ENCODE measurements around the gene NKAIN4.
"Not testable (repeated sequence)": the region's sequence is repeated elsewhere in the genome, so short reads cannot be mapped to it uniquely, and the experiment has no call there.

Gene NKAIN4

GRCh38 chr20:63257629-63258028 is 3.4 kb upstream of the NKAIN4 start:
- no peak for DNase-seq (ENCODE audit: low read depth)

GRCh38 chr20:63256954-63257353 is 2.7 kb upstream of the NKAIN4 start:
- no peak for DNase-seq (ENCODE audit: low read depth)

- no peak for DNase-seq (ENCODE audit: low read depth)
Measured at GRCh38 chr20:63255931-63256704, 1.9 kb upstream of the NKAIN4 start.

GRCh38 chr20:63254606-63255384 is 532 bp upstream of the NKAIN4 start:
- no peak for DNase-seq (ENCODE audit: low read depth)

- no peak for DNase-seq (ENCODE audit: low read depth)
Measured at GRCh38 chr20:63253438-63254231, 628 bp downstream of the NKAIN4 start.

GRCh38 chr20:63253065-63253437 is 1.2 kb downstream of the NKAIN4 start:
- no peak for DNase-seq (ENCODE audit: low read depth)

GRCh38 chr20:63252284-63252711 is 2.0 kb downstream of the NKAIN4 start:
- no peak for DNase-seq (ENCODE audit: low read depth)

- DNase-seq (ENCODE audit: low read depth), result not testable (repeated sequence)
Measured at GRCh38 chr20:63251350-63251749, 2.9 kb downstream of the NKAIN4 start.

- DNase-seq (ENCODE audit: low read depth), result no peak
Measured at GRCh38 chr20:63249891-63250290, 4.4 kb downstream of the NKAIN4 start.

GRCh38 chr20:63248835-63249591 is 5.2 kb downstream of the NKAIN4 start:
- DNase-seq (ENCODE audit: low read depth), result no peak

GRCh38 chr20:63247671-63248228 is 6.5 kb downstream of the NKAIN4 start:
- no peak for DNase-seq (ENCODE audit: low read depth)

GRCh38 chr20:63246490-63247288 is 7.6 kb downstream of the NKAIN4 start:
- no peak for DNase-seq (ENCODE audit: low read depth)

GRCh38 chr20:63244468-63244867 is 9.8 kb downstream of the NKAIN4 start:
- DNase-seq (ENCODE audit: low read depth), result no peak

GRCh38 chr20:63243604-63244247 is 10.5 kb downstream of the NKAIN4 start:
- no peak for DNase-seq (ENCODE audit: low read depth)

- DNase-seq (ENCODE audit: low read depth), result no peak
Measured at GRCh38 chr20:63242736-63243135, 11.5 kb downstream of the NKAIN4 start.

- no peak for DNase-seq (ENCODE audit: low read depth)
Measured at GRCh38 chr20:63241272-63241671, 13.0 kb downstream of the NKAIN4 start.

- DNase-seq (ENCODE audit: low read depth), result no peak
Measured at GRCh38 chr20:63240004-63240403, 14.3 kb downstream of the NKAIN4 start.

- no peak for DNase-seq (ENCODE audit: low read depth)
Measured at GRCh38 chr20:63239431-63239830, 14.8 kb downstream of the NKAIN4 start.

GRCh38 chr20:63238514-63239125 is 15.6 kb downstream of the NKAIN4 start:
- no peak for DNase-seq (ENCODE audit: low read depth)

GRCh38 chr20:63238031-63238430 is 16.2 kb downstream of the NKAIN4 start:
- no peak for DNase-seq (ENCODE audit: low read depth)

Data from stimulated activated CD8-positive, alpha-beta memory T cell treated with anti-CD3 and anti-CD28 coated beads, Interleukin-7, amount 100 ng/mL, for 24 hours (primary cell).